ENCODE results near the gene STK10. TPM values are rescaled to one million over a fixed set of nuclear protein-coding genes. Genes with fewer than 3 reads are reported as not detected.

Gene STK10
- polyA plus RNA-seq, 1 donor: 15.8 TPM

- DNase-seq (ENCODE audit: low read depth): no peak
Measured at GRCh38 chr5:172189693-172190296, 1.8 kb upstream of the STK10 start.

DNA sequence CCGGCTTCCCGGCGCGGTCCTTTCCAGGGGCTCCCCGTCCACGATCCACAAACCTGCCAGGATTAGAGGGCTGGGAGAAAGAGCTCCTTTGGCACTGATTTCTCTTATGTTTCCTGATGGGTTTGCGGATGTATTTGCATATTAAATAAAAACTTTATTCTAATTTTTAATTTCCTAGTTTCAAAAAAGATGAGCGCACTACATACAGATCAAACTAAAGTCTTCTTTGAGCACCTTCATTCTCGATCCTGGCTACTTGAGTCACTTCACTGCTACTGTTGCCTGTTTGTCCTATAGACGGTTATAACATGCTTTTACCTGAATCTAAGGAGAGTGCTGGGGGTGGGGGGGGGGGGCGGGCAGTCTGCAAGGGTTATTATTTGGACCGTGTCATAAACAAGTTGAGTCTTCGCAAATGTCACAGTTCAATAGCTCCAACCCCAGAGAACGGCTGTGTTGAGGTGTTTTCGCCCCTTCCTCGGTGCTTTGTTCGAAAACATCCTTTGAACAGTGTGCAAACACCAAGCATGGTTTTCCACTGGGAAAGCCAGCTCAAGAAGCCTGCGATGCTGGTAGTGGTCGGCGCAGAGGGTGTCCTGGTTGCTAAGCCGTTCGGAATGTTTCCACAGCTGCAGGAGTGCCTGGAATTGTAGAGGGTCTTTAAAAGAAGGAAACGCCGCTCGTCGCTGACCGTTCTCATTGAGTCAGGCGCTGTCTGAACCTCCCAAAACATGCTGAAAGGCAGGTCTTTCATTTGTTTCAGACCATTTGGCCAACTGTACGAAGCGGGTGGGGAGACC lies 1.1 kb upstream of the STK10 start:
- DNase-seq (ENCODE audit: low read depth): no peak

GRCh38 chr5:172187118-172188032 lies 649 bp downstream of the STK10 start:
- no peak for DNase-seq (ENCODE audit: low read depth)

DNA sequence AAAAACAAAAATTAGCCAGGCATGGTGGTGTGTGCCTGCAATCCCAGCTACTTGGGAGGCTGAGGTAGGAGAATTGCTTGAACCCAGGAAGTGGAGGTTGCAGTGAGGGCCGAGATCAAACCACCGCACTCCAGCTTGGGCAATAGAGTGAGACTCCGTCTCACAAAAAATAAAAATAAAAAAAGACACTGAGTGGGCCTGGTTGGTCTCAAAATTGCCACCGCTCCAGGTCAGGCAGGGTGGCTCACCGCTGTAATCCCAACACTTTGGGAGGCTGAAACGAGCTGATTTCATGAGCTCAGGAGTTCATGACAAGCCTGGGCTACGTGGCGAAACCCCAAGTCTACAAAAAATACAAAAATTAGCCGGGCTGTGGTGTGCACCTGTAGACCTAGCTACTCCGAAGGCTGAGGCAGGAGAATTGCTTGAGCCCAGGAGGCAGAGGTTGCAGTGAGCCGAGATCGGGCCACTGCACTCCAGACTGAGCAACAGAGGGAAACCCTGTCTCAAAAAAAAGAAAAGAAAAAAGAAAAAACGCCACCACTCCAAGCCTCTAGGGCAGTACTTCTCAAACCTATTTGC lies 1.8 kb downstream of the STK10 start:
- no peak for DNase-seq (ENCODE audit: low read depth)

- no peak for DNase-seq (ENCODE audit: low read depth)
Measured at GRCh38 chr5:172185096-172185461, 2.9 kb downstream of the STK10 start.

DNA sequence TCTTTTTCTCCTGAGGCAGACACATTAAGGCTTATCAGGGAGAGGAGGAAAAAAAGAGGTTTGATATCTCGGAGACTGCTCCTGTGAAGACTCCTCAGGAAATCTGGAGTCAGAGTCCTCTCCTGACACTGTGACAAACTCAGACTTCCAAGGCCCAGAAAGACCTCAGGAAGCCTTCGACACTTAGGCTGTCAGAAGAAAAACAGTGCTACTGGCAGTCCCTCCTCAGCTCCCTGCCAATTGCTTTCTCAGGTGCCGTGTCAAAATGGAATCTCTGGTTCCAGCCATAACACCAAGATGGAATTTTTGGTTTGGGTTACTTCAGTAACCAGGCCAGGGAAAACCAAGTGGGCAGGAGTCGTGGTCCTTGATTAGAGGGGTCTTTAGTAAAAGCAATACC lies 4.1 kb downstream of the STK10 start:
- DNase-seq (ENCODE audit: low read depth): no peak

DNA sequence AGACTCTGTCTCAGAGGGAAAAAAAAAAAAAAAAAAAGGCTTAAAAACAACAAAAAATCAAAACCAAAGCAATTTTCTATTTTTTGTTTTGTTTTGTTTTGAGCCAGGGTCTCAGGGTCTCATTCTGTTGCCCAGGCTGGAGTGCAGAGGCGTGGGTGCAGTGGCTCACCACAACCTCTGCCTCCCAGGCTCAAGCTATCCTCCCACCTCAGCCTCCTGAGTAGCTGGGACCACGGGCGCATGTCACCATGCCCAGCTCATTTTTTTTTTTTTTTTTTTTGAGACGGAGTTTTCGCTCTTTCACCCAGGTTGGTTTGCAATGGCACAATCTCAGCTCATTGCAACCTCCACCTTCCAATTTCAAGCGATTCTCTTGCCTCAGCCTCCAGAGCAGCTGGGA lies 5.7 kb downstream of the STK10 start:
- DNase-seq (ENCODE audit: low read depth): no peak

- DNase-seq (ENCODE audit: low read depth): no peak
Measured at GRCh38 chr5:172180936-172181335, 7.1 kb downstream of the STK10 start.

DNA sequence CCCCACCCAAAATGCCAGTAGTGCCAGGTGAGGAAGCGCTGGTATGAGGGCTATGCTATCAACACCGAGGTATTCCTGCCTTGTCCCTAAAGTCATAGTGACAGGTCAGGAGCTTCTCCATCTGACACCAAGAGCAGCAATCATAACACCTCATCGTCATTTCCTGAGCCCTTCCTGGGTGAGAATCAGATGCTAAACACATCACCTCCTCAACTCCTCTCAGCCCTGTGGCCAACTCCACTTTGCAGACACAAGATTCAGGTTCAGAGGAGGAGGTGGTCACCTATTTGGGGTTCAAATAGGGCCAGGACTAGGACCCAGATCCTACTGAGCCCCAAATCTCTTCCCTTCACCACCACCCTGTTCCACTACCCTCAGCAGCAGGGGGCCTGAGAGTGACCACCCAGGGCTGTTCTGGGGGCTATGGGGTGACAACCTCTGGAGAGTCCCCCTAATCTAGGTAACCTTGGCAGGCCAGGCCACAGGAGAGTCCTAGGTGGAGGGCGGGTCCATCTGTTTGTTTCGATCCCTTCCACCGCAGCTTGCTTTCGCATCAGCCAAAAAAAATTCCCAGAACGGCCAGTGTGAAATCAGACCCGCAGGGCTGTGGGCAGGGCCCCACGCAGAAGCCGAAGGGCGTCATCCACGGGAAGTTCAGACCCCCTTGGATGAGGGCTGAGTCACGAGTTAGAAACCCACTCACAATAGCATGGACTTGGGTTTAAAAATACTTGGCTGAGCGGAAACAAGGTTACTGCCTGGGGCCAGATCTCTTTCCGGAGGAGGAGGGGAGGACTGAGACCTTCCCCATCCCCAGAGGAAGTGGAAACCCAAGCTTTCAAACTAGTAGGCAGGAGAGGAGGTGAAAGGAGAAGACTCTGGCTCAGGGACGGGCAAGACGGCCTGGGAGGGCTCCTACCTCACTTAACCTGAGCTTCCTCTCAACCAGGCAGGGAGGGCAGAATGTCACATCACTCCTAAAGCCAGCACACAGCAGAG lies 8.7 kb downstream of the STK10 start:
- no peak for DNase-seq (ENCODE audit: low read depth)

GRCh38 chr5:172178301-172178987 lies 9.6 kb downstream of the STK10 start:
- no peak for DNase-seq (ENCODE audit: low read depth)

- no peak for DNase-seq (ENCODE audit: low read depth)
Measured at GRCh38 chr5:172177176-172177575, 10.8 kb downstream of the STK10 start.

- no peak for DNase-seq (ENCODE audit: low read depth)
Measured at GRCh38 chr5:172175263-172175719, 12.7 kb downstream of the STK10 start.

DNA sequence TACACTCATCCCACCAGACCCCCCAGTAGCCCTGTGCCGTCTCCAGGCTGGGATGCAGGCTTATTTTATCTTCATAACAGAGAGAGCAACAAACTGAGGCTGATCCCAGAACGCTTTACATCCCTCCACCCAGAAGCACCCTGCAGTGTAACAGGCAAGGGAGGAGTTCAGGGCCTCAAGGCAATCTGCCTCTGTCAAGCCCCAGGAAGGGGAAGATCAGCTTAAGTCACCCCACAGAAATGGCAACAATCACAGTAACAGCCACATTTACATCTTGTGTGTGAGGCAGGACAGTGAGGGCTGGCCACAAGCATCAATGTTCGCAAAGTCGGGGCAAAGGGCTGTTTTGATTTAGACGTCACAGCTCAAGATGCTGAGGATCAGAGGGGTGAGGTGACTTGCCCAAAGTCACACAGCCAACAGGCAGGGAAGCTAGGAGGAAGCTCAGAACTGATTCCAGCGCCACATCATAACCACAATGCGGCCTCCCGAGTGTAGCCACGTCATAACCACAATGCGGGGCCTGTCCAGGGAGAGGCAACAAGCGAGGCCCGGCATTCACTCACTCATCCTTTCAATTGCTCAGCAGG lies 14.4 kb downstream of the STK10 start:
- DNase-seq (ENCODE audit: low read depth): no peak

- no peak for DNase-seq (ENCODE audit: low read depth)
Measured at GRCh38 chr5:172172912-172173563, 15.0 kb downstream of the STK10 start.

- DNase-seq (ENCODE audit: low read depth): no peak
Measured at GRCh38 chr5:172171118-172171517, 16.9 kb downstream of the STK10 start.

- DNase-seq (ENCODE audit: low read depth): no peak
Measured at GRCh38 chr5:172170251-172170701, 17.7 kb downstream of the STK10 start.

DNA sequence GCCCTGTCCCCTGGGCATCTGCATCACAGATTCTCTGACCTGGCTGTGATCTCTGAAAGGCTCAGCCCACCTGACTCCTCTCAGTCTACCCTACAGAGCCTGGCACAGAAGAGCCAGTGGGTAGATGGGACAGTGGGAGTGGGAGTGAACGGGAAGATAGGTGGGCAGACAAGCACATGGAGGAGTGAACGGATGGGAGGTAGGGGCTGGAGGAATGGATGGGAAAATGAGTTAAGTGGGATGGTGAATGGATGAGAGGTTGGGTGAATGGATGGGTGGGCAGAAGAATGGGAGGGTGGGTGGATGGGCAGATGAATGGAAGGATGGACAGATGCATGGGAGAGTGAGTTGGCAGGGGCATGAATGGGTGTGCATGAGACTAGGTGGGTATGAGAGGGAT lies 18.8 kb downstream of the STK10 start:
- DNase-seq (ENCODE audit: low read depth): no peak

GRCh38 chr5:172168311-172168710 lies 19.7 kb downstream of the STK10 start:
- no peak for DNase-seq (ENCODE audit: low read depth)

DNA sequence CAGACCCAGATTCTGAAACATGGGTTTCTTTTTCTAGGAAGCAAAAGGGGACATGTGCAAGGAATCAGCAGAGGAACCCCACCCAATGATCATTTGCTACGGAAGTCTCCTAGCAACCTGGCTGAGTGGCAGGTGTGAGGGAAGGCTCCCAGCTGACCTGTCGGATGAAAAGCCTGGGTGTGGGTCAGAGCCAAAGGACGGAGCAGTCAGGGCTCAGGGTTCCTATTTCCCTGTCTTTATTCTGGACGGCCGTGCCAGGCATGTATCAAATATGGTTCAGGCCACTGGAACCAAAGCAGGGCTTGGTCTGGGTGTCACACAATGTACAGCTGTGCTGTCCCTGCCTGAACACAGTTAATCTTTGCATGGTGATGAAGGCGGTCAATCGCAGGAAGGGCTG lies 20.1 kb downstream of the STK10 start:
- no peak for DNase-seq (ENCODE audit: low read depth)
